GM12891 (cell line): ENCODE measurements around the gene MICAL3.

Experiments used
- PAX5 ChIP-seq: IDR thresholded peaks from 2 replicates; pipeline ENCODE4 v1.6.1; 2011; ENCODE audit warnings: low read length, moderate library complexity, mild to moderate bottlenecking; ENCODE audit not compliant: insufficient read depth, severe bottlenecking
- POLR2A ChIP-seq: IDR thresholded peaks from 2 replicates; pipeline ENCODE4 v1.6.1; 2011; ENCODE audit warnings: low read depth, low read length, control low read depth
- POLR2AphosphoS5 ChIP-seq: IDR thresholded peaks from 2 replicates; pipeline ENCODE4 v1.6.1; 2011; ENCODE audit warnings: low read depth, low read length, control low read depth
- POU2F2 ChIP-seq: IDR thresholded peaks from 2 replicates; pipeline ENCODE4 v1.6.1; 2011; ENCODE audit warnings: low read depth, mild to moderate bottlenecking, control low read depth, low read length, moderate library complexity
- TAF1 ChIP-seq: IDR thresholded peaks from 2 replicates; pipeline ENCODE4 v1.6.1; 2011; ENCODE audit warnings: low read depth, low read length, control low read depth

DNA sequence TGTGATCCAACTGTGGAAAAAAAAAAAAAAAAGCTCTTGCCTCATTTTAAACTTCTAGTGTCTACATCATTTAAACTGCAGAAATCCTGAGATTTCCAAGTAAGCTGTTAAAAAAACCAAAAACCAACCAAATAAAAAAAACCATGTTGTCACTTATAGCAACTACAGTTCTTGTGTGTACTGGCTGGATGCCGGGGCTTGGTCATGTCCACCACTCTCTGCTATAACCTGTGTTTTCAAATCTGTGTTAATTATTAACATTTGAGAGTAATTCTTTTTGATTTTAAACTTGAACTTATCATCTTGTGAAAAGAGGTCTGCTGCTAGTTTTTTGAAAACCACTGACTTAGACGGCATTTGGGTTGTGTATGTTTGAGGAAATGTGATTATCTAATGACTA, 217.9 kb downstream of the MICAL3 start:
- TF ChIP-seq POLR2A (no peak), POLR2AphosphoS5 (no peak), TAF1 (no peak), PAX5 (no peak), POU2F2 (no peak)
